GM18909 (cell line): Measurements from ENCODE around the gene GLTPD2.

Experiments
- ATAC-seq: cut with Tn5 transposase; IDR thresholded peaks from one replicate; pipeline ENCODE4 v1.9.1; 2021; ENCODE audit warnings: mild to moderate bottlenecking; ENCODE audit not compliant: unreplicated experiment, poor library complexity

The GLTPD2 gene

DNA sequence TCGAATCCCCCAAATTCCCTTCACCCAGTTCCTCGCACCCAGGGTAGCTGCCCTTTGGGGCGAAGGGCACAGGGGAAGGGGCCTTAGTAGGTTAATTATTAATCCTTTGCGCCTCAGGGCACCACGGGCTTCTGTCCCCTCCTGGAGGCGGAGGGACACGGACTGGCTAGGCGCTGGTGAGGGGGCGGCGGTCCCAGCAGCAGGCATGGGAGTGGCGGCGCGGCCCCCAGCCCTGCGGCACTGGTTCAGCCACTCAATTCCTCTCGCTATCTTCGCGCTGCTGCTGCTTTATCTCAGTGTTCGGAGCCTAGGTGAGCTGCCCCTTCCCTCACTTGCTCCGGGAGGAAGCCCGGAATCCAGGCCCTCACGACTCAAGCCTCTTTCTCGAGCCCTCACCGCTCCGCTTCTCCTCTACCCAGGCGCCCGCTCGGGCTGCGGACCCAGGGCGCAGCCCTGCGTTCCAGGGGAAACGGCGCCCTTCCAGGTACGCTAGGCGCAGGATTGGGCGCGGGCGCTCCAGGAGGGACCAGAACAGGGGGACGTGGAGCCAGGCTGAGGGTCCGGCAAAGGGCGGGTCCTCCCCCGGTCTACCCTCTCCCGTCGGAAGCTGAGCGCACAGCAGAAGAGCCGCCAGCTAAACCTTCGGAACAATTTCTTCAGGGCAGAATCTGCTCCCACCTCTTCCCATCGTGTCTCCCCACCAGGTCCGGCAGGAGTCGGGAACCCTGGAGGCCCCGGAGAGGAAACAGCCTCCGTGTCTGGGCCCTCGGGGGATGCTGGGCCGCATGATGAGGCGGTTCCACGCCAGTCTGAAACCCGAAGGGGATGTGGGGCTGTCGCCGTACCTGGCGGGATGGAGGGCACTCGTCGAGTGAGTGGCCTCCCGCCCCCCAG lies at the start of gene GLTPD2:
Gene GLTPD2 (plus strand): TSS at position 158 of the 894 bp plus-strand sequence. CDS start 48 bp downstream, at position 206.
- peak; percentile 4 for ATAC-seq

DNA sequence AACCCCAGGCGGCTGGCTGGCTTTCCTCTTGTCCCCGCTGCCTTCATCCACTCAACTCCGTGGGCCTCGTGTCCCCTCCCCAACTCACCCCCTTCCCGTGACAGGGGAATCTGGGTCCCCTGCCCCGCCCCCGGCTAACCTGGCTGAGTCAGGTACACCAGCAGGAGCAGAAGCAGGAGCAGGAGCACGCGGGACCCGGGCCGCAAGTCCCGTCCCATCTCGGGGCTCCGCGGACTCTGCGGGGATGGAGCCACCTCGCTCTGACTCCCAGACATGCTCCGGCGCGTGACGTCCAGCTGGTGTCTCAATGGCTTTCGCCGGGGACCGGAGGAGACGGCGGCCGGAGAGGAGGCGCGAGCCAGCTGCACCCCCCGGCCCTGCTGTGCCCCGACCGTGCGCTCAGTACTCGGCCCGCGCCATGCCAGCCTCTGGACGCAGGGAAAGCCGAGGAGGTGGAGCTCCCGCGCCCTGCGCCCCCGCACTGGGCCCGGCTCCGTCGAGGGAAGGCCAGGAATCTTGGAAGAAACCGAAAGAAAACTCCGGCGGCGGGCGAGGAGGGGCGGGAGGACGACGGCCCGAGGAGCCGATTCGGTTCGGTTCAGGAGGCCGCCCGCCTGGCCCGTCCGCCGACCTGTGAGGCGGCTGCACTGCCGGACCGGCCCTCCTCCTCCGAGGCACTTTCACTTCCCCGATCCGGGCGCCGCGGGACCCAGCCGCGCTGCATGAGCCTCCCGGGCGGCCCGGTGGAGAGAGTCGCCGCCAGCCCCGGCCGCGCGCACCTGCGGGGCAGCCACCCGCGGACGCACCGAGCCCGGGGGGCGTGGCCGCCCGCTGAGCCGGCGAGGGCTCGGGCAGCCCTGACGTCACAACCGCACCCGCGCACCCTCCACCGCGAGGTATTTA lies 49.4 kb upstream of the GLTPD2 start, which contains the start of the genes CXCL16 and ZMYND15:
Gene CXCL16 (minus strand): TSS at position 807 of the 903 bp plus-strand sequence. CDS start 589 bp downstream, at position 218.
Gene ZMYND15 (plus strand): TSS at position 712 of the 903 bp plus-strand sequence. CDS start 716 bp downstream, outside the sequence.
- no peak for ATAC-seq

GRCh38 chr17:4740025-4740351 lies 48.8 kb upstream of the GLTPD2 start:
- ATAC-seq: no peak

- no peak for ATAC-seq
Measured at GRCh38 chr17:4740584-4740983, 48.2 kb upstream of the GLTPD2 start.

DNA sequence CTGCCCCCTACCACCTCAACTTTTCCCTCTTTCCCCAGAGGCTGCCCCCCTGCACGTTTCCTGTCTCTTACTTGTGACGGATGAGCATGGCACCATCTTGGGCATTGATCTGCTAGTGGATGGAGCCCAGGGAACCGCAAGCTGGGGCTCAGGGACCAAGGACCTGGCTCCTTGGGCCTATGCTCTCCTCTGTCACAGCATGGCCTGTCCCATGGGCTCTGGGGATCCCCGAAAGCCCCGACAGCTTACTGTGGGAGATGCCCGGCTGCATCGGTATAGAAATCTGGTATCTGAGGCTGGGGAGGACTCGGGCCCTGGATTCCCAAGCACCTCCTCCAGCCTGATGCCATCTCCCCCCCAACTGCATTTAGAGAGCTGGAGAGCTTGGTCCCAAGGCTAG lies 47.2 kb upstream of the GLTPD2 start:
- ATAC-seq: no peak

GRCh38 chr17:4742133-4742532 lies 46.6 kb upstream of the GLTPD2 start:
- ATAC-seq: no peak

DNA sequence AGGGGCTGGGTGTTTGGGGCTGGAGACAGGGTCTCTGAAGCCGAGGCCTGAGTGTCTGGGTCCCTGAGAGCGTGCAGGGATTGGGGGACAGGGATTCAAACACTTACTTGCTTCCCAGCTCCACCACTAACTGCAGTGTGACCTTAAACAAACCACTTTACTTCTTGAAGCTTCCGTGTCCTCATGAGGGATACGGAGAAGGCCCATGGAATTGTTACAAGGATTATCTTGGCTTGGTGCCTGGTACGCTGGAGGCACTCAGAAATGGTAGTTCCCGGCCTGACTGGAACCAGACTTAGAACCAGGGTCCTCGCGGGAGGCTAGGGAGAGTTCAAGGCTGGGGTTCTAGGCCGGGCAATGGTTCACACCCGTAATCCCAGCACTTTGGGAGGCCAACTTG lies 46.1 kb upstream of the GLTPD2 start:
- no peak for ATAC-seq

DNA sequence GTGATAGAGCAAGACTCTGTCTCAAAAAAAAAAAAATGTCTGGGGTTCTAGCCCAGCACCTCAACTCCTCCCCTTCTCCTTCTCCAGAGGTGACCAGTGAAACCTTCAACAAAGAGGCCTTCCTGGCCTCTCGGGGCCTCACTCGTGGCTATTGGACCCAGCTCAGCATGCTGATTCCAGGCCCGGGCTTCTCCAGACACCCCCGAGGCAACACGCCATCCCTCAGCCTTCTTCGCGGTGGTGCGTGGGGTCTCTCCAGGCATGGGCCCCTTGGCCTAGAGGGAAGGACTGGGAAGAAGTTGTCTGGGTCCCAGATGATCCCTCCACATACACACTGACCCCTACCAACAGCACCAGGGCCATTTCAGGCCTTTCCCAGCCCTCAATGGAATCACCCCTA lies 45.5 kb upstream of the GLTPD2 start:
- ATAC-seq: no peak

DNA sequence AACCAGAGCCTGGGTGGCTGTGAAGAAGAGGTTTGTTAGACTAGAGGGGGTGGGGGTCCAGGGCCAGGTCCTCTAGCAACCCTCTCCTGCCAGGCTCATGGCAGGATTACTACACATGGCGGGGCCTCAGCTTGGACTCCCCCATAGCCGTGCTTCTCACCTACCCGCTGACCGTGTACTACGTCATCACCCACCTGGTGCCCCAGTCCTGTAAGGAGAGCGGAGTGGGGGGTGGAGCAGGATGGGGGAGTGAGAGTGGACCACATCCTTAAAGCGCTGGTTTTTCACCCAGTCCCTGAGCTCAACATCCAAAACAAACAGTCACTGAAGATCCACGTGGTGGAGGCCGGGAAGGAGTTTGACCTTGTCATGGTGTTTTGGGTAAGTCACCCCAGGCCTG lies 44.9 kb upstream of the GLTPD2 start:
- ATAC-seq: no peak

DNA sequence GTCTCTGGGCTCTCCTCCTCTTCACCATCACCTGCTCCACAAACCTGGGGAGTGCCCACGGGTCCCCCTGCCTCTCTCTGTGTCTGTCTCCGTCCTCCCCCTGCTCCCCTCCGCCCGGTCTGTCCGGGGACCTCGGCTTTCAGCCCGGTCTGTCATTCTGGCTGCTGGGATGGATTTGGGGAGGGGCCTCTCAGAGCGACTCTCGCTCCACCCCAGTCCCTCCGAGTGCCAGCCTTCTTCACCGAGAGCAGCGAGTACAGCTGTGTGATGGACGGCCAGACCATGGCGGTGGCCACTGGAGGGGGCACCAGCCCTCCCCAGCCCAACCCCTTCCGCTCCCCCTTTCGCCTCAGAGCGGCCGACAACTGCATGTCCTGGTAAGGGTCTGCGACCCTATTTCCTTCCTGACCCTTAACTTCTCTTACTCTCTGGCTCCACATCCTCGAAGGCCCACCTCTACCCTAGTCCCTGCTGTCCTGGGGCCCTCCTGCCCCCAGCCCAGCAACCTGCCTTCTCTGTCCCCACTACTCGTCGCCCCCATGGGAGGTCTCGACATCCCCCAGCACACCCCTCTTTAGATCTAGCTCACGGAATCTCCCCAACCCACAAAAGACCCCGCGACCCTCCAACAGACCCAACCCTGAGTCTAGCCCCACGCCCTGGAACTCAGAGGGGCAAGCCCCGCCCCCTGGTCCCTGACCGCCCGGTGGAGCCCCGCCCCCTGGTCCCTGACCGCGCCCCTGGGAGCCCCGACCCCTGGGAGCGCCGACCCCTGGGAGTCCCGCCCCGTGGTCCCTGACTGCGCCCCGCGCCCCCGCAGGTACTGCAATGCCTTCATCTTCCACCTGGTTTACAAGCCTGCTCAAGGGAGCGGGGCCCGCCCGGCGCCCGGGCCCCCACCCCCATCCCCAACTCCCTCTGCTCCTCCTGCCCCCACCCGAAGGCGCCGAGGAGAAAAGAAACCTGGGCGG lies 43.5 kb upstream of the GLTPD2 start:
- ATAC-seq: no peak

GRCh38 chr17:4747847-4748246 lies 40.9 kb upstream of the GLTPD2 start:
- ATAC-seq: no peak

DNA sequence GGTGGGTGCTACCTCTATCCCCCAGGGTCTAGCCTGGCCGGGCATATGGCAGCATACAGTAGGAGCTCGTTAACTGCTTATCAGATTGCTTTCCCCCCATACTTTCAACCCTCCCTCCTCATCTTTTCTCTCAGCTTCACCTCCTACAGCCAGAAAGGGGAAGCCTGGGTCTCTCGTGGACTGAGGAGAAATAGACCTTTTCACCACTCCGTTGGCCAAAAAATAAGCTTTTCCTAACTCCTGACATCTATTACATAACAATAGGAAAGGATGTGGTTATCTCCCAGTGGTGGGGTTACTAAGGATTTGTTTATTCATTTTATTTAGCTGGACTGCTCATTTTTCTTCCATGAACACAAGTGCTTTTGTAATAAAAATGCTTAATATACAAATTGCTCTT lies 40.1 kb upstream of the GLTPD2 start:
- ATAC-seq: no peak

- no peak for ATAC-seq
Measured at GRCh38 chr17:4750606-4751005, 38.2 kb upstream of the GLTPD2 start.

DNA sequence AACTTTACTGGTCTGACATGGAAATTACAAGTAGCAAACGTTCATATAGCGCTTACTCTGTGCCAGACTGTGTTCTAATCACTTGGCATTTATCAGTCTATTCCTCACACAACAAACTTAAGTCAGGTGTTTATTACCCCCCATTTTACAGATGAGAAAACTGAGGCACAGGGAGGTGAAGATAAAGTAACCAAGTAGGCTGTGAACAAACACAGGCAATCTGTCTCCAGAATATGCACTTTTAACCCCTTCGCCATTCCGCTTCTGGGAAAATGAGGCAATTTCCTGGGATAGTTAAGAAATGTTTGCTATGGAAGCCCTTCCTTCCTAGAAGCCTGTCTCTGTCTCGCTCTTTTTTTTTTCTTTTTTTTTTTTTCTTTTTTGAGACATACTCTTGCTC lies 36.8 kb upstream of the GLTPD2 start:
- ATAC-seq: no peak

DNA sequence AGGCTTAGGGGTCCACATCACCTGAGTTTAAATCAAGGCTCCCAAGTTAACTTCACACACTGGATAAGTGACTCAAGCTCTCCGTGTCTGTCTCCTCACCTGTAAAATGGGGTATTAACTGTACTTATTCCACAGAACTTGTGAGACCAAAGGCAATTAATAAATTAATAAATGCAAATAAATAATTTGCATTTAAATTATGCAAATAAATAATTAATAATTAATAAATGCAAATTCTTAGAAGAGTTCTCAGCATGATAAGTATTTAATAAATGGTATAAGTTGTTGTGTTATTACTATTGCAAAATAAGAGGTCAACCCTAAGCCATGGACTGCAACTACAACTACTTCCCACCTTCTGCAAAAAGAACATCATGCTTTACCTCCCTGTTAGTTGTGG lies 35.4 kb upstream of the GLTPD2 start:
- ATAC-seq: no peak

DNA sequence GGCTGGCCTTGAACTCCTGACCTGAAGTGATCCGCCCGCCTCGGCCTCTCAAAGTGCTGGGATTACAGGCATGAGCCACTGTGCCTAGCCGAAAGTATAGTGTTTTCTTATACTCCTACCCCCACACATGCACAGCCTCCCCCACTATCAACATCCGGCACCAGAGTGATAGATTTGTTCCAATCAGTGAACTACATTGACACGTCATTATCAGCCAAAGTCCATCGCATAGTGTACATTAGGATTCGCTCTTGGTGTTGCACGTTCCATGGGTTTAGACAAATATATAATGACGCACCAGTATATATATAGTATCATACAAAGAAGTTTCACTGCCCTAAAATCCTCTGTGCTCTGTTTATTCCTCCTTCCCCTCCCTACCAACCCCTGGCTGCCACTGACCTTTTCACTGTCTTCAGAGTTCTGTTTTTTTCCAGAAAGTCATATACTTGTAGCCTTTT lies 29.0 kb upstream of the GLTPD2 start:
- no peak for ATAC-seq

- ATAC-seq: no peak
Measured at GRCh38 chr17:4764595-4764994, 24.2 kb upstream of the GLTPD2 start.

- ATAC-seq: no peak
Measured at GRCh38 chr17:4766201-4766600, 22.6 kb upstream of the GLTPD2 start.

DNA sequence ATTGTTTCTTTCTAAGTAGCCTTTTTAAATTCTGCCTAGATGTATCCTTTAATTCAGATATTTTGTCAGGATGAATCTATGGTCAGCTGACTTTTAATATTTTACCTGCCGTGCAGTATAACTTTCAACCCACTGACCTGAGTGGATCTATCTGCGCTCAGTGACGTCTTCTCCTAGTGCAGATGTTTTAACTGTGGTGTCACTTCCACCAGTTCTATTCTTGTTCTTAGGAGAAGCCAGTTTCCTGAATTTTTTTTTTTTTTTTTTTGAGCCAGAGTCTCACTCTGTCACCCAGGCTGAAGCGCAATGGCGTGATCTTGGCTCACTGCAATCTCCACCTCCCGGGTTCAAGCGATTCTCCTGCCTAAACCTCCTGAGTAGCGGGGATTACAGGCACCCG lies 22.0 kb upstream of the GLTPD2 start:
- ATAC-seq: no peak

GRCh38 chr17:4768298-4768697 lies 20.5 kb upstream of the GLTPD2 start:
- ATAC-seq: no peak
